HG03108 (cell line): ENCODE data around the gene LENG9.

Source experiments
- ATAC-seq: cut with Tn5 transposase; IDR thresholded peaks from one replicate; pipeline ENCODE4 v1.9.1; 2021; ENCODE audit warnings: moderate library complexity; ENCODE audit not compliant: unreplicated experiment

Gene LENG9

GRCh38 chr19:54444737-54445136, 18.8 kb downstream of the LENG9 start:
- no peak for ATAC-seq

GRCh38 chr19:54440641-54441040, 22.9 kb downstream of the LENG9 start:
- ATAC-seq: no peak

- no peak for ATAC-seq
Observed at GRCh38 chr19:54439174-54439851, 24.3 kb downstream of the LENG9 start.

GRCh38 chr19:54436628-54437252, 26.8 kb downstream of the LENG9 start:
- no peak for ATAC-seq

GRCh38 chr19:54436031-54436523, 27.5 kb downstream of the LENG9 start:
- ATAC-seq: no peak

- ATAC-seq: no peak
Observed at GRCh38 chr19:54435551-54436016, 28.0 kb downstream of the LENG9 start.

- ATAC-seq: no peak
Observed at GRCh38 chr19:54434873-54435214, 28.7 kb downstream of the LENG9 start.

DNA sequence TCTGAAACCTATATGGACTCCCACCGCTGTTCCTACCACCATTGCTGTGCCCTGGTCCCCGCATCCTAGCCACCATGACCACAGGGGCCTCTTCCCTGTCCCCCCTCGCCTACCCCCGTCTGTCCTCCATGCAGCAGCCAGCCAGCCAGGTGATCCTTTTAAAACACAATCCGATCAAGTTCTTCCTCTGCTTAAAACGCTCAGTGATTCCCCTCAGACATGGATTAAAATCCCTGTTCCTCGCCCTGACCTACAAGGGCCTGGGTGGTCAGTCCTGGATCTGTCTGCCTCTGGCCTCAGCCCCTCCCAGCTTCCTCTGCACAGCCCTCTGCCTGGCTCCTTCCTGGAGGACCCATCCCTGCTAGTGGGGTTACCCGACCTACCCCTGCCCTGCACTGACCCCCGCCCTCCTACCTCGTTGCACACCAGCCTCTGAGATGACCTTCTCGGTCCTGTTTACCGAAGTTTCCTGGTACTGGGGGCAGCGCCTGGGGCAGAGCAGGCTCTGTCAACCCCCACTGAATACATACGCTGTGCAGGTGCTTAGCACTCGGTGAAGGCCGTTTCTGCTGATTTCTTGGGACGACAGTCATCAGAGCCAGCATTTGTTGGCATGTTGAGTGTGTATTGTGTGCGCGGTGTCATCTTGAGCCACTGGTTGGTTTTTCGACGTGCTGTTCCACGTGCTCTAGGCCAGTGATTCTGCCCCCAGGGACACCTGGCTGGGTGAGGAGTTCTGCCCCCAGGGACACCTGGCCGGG, 29.3 kb downstream of the LENG9 start:
- ATAC-seq: no peak

GRCh38 chr19:54433697-54434096, 29.9 kb downstream of the LENG9 start:
- ATAC-seq: no peak

DNA sequence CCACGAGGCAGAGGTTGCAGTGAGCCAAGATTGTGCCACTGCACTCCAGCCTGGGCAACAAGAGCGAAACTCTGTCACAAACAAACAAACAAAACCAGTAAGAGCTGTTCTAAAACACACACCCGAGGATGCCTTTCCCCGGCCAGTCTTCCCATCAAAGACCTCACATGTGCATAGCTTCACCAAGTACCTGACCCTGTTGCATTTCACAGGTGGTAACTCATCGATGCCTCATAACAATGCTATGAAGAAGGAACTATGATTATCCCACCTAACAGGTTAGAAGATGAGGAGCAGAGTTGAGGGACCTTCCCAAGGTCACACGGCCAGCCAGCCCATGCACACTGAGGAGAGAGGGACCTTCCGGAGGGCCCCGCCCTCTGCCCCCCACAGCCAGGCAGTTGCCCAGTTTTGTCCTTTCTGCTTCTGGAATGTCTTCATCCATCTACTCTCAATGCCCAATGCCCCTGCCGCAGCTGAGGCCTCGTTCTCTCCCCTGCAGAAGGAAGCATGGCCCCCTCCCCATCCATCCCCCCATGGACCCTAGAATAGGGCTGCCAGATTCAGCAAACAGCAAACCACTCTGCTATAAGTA, 31.3 kb downstream of the LENG9 start:
- no peak for ATAC-seq

DNA sequence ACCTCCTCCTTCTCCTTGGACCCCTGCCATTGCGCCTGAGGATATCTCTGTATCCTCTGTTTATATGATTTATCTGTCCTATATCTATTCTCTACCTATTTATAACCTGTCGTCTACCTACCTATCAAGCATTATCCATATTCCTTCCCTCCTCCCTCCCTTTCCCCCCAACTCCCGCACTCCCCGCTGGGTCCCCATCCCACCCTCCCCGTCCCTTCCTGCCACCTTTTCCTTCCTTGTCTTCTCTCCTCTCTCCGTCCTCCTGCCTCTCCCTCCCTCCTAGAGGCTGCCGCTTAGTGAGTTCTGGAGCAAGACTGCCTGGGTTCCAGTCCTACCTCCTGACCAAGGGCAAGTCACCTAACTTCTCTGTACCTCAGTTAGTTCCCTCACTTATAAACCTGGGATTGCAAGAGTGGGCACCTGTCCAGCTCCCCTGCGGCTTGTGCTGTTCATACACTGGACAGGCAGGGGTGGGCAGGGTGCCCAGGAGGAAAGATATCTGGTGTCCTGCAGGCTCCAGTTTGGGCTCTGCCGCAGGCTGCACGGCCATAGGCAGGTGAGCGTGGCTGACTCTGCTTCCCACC, 32.2 kb downstream of the LENG9 start:
- ATAC-seq: no peak

DNA sequence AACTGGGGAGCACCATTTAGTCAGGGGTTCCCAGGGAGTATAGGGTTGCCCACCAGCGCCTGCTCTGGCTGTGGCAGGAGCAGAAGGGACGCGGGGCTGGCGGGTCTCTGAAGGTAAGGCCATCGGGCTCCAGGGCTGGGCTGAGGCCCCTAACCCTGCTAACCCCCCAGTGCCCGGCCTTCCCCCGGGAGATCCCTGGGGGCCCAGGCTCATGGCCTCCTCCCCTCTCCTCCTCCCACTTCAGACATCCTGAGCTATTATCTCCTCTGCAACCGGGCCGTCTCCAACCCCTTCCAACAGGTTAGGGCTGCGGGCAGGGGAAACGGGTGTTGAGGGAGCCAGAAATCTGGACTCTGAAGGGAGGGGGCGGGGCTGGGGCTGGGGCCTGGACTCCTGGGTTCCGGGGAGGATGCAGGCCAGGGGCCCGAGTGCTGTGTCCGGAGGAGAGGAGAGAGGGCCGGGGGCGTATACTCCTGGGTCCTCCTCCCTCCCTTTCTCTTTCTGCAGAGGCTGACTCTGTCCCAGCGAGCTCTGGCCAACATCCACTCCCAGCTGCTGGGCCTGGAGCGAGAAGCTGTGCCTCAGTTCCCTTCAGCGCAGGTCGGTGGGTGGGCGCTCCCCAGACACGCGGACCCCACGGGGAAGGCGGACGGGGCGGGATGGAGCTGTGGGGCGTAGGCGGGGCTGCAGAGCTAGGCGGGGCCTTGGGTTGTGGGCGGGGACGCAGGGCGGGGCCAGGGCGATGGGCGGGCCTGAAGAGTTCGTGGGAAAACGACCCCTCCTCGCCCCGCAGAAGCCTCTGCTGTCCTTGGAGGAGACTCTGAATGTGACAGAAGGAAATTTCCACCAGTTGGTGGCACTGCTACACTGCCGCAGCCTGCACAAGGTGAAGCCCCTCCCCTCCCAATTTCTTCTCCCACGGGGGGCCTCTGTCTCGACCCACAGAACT, 33.0 kb downstream of the LENG9 start:
- ATAC-seq: no peak

DNA sequence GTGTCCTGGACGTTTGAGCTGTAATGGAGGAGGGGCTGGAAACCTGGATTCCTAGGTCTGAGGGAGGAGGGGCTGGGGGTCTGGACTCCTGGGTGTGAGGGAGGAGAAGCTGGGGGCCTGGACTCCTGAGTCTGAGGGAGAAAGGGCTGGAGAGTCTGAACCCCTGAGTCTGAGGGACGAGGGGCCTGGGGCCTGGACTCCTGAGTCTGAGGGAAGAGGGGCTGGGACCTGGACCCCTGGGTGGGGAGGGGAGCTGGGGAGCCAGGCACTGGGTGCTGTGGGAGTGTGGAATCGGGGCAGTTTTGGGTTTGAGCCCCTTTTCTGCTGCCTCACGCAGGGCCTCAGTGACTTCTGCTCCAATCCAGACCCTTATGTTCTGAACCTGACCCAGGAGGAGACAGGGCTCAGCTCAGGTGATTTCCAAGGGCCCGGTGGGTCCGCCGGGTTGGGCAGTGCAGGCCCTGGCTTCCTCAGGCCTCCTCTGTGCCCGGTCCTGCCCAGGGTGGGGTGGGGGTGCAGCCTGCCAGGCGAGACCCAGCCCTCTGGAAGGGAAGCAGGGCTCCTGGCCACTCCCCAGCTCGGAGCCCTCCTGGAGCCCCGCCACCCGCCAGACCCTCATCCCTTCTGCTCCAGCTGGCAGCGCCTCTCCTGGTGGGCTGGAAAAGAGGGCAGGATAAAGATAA, 33.9 kb downstream of the LENG9 start:
- ATAC-seq: no peak

DNA sequence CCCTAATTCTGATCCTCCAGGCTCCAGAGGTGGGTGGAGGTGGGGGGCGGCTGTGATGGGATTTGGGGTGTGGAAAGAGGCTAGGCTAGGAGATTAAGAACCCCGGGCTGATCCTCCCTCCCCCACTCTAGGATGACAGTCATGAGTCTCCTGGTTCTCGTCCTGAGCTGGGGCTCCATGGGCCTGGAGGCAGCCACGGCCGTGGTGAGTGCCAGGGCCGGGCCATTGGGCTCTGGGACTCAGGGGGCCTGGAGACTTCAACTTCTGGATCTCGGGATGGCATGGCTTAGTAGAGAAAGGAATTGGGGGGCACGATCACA, 34.4 kb downstream of the LENG9 start:
- no peak for ATAC-seq

GRCh38 chr19:54428323-54429175, 35.0 kb downstream of the LENG9 start:
- ATAC-seq: no peak

GRCh38 chr19:54427586-54427985, 36.0 kb downstream of the LENG9 start:
- no peak for ATAC-seq

DNA sequence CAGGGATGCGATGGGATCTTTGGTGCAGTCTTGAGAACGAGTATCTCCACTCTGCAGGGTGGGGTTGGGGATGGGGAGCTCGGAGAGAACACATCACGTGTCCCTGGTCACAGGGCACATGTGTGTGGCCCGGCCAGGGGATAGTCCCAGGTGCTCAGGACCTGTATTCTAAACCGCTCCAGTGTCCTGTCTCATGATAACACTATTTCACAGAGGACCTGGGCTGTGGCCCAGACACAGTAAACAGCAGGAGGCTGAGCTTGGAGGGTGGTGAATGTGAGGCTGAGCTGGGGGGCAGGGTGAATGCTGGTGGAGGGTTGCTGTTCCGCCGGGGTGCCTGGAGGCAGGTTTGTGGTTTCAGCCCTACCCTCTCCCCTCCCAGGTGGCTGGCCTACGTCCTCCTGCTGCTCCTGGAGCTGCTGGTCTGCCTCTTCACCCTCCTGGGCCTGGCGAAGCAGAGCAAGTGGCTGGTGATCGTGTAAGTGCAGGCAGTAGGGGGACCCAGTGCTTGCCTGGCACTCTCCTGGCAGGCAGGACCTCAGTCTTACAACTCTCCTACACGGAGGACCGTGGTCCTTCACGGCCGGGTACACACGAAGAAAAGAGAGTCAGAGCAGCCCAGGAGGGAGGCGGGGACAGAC, 37.2 kb downstream of the LENG9 start:
- ATAC-seq: no peak

DNA sequence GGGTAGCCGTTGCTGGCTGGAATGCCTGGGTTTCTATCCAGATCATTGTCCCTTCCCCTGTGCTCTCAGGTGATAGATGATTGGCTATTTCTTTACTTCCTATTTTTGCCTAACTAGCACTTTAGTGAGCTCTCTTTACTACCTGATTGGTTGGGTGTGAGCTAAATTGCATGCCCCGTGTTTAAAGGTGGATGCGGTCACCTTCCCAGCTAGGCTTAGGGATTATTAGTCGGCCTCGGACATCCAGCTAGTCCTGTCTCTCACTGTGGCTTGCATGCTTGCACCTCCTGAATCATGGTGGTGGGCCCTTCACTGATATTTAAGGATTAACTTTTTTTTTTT, 38.2 kb downstream of the LENG9 start:
- no peak for ATAC-seq
